Activated naive CD8-positive, alpha-beta T cell treated with anti-CD3 and anti-CD28 coated beads, Interleukin-2, amount 50 U/mL, for 24 hours (primary cell): ENCODE data around the gene ZBTB48.

Experiments
- ATAC-seq: fragments of 150-1000 bp; cut with Tn5 transposase; one replicate; pipeline ENCODE4 v1.10.0; 2021
- DNase-seq: peaks from one replicate; pipeline ENCODE4 v3.0.0; 2021
- H3K27ac Mint-ChIP-seq: one replicate; pipeline ENCODE4 v1.8.0; 2021; ENCODE audit warnings: mild to moderate bottlenecking, mixed read lengths
- H3K27me3 Mint-ChIP-seq: one replicate; pipeline ENCODE4 v1.8.0; 2021; ENCODE audit warnings: mixed read lengths
- H3K36me3 Mint-ChIP-seq: one replicate; pipeline ENCODE4 v1.8.0; 2021; ENCODE audit warnings: low read depth, mixed read lengths
- H3K4me1 Mint-ChIP-seq: one replicate; pipeline ENCODE4 v1.8.0; 2021; ENCODE audit warnings: mixed read lengths
- H3K4me3 Mint-ChIP-seq: one replicate; pipeline ENCODE4 v1.8.0; 2021; ENCODE audit warnings: mild to moderate bottlenecking, moderate library complexity, mixed read lengths
- H3K9me3 Mint-ChIP-seq: one replicate; pipeline ENCODE4 v1.8.0; 2021; ENCODE audit warnings: mixed read lengths

Gene ZBTB48

GRCh38 chr1:6637770-6638169 is 58.0 kb downstream of the ZBTB48 start:
- H3K4me1 Mint-ChIP-seq: no peaks in the 10 kb centered on the region
- ATAC-seq (no peak), DNase-seq (no peak)
- H3K27ac Mint-ChIP-seq: no peak overlapping the region
- H3K9me3 Mint-ChIP-seq: no peaks in the 10 kb centered on the region
- peaks cover 26% of the 10 kb centered on the region for H3K36me3 Mint-ChIP-seq
- no peak overlapping the region for H3K4me3 Mint-ChIP-seq
- no peaks in the 10 kb centered on the region for H3K27me3 Mint-ChIP-seq

- H3K27ac Mint-ChIP-seq: no peak overlapping the region
- H3K4me1 Mint-ChIP-seq: no peaks in the 10 kb centered on the region
- H3K9me3 Mint-ChIP-seq: no peaks in the 10 kb centered on the region
- ATAC-seq: no peak
- H3K36me3 Mint-ChIP-seq: peaks cover 30% of the 10 kb centered on the region
- H3K4me3 Mint-ChIP-seq: no peak overlapping the region
- no peaks in the 10 kb centered on the region for H3K27me3 Mint-ChIP-seq
- DNase-seq: no peak
Observed at GRCh38 chr1:6638226-6638625, 58.4 kb downstream of the ZBTB48 start.
